ENCODE measurements around the gene SLCO4A1.

The SLCO4A1 gene

DNA sequence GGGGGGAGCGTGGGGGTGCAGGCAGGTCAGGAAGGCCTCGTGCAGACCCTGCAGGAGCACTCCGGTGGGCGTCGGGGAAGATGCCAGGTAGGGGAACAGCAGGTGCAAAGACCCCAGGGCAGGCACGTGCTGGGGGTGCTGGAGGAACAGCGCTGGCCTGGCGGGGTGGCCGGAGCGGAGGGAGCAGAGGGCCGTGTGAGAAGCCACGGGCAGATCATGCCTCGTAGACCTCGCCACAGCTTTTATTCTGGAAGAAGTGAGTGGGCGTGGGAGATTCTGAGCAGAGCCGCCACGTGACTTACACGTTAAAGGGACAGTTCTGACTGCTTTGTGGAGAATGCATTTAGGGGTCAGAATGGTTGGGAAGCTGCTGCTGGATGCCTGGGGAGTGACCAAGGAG, 75.6 kb downstream of the SLCO4A1 start:
- no peak for DNase-seq (ENCODE audit: low read depth)

DNA sequence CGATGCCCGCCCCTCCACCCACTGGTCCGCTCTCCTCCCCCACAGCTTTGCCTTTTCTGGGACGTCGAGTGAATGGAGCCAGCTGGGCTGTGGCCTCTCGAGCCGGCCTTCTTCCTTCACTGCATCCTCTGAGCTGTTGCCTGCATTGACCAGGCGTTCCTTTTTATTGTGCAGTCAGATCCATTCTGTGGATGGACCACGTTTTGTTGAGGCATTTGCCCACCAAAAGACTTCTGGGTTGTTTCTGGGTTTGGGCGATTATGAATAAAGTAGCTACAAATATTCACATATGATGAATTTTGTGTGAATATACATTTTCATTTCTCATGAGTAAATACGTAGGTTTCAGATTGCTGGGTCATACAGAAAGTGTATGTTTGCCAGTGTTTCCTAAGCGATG, 76.2 kb downstream of the SLCO4A1 start:
- no peak for DNase-seq (ENCODE audit: low read depth)

- no peak for DNase-seq (ENCODE audit: low read depth)
Observed at GRCh38 chr20:62719250-62719935, 77.1 kb downstream of the SLCO4A1 start.
